Sigmoid colon (tissue), 7 donors: Measurements from ENCODE around the gene THBS2. TPM values are rescaled to one million over a fixed set of nuclear protein-coding genes. Genes with fewer than 3 reads are reported as not detected.

ENCODE experiments used
- DNase-seq: peaks from one replicate; pipeline ENCODE4 v3.0.0-alpha.2; 2019
- H3K27ac ChIP-seq, 4 donors: fragments of 200-600 bp; sonication (generic); one replicate each; pipeline ENCODE4 v1.5.1; 2016 to 2019; ENCODE audit warnings: mild to moderate bottlenecking in 1 of 4
- H3K27me3 ChIP-seq, 3 donors: fragments of 200-600 bp; sonication (generic); one replicate each; pipeline ENCODE4 v1.5.1; 2019; ENCODE audit warnings: mild to moderate bottlenecking in 1 of 3
- H3K36me3 ChIP-seq, 4 donors: fragments of 200-600 bp; sonication (generic); one replicate each; pipeline ENCODE4 v1.5.1; 2016 to 2019
- H3K4me1 ChIP-seq, 4 donors: fragments of 200-600 bp; sonication (generic); one replicate each; pipeline ENCODE4 v1.5.1; 2017 to 2019
- H3K4me3 ChIP-seq, 4 donors: fragments of 200-600 bp; sonication (generic); one replicate each; pipeline ENCODE4 v1.5.1; 2017 to 2019; ENCODE audit warnings: mild to moderate bottlenecking in 2 of 4, moderate library complexity in 1 of 4
- H3K9me3 ChIP-seq, 4 donors: fragments of 200-600 bp in 3 of 4; sonication (generic) in 3 of 4; one replicate each; pipeline versions ENCODE4 v1.5.1 to v1.6.1; 2013 to 2019
- EP300 ChIP-seq, 4 donors: sonication (generic); formaldehyde crosslinking; IDR thresholded peaks; one replicate each; pipeline ENCODE4 v1.6.1; 2017; ENCODE audit warnings: antibody characterized with exemption in 4 of 4
- POLR2A ChIP-seq, 2 donors: fragments of 450-650 bp; IDR thresholded peaks; one replicate each; pipeline ENCODE4 v1.6.1; 2016; ENCODE audit warnings: antibody characterized with exemption in 2 of 2, mild to moderate bottlenecking in 2 of 2, moderate library complexity in 2 of 2
- POLR2AphosphoS5 ChIP-seq, 4 donors: sonication (generic); formaldehyde crosslinking; IDR thresholded peaks; one replicate each; pipeline ENCODE4 v1.6.1; 2017; ENCODE audit warnings: antibody characterized with exemption in 4 of 4
- WGBS, 2 donors: extraction: QIAGEN DNeasy Blood & Tissue Kit; methylation state at CpG; one replicate each; pipeline ENCODE4 v1.1.7; 2013; 5-methylcytosine and 5-hydroxymethylcytosine counted together
- intact Hi-C: fragments of 100-400 bp; cut with DNase I; formaldehyde crosslinking; loops from one replicate; pipeline ENCODE4 v1.15.1; 2023
- polyA plus RNA-seq, 3 donors: library from polyadenylated mRNA; stranded (reverse); fragments of 200-250 nt; gene quantifications; one replicate each; pipeline ENCODE4 v1.2.3, GENCODE V29; 2013
- total RNA-seq, 4 donors: library from RNA; depleted of rRNA; stranded (reverse); fragments of >200 nt; gene quantifications; one replicate each; pipeline ENCODE4 v1.1.0, GENCODE V29; 2016
- TF ChIP-seq, protein P1 (sequence below), 4 experiments: fragments of 450-650 bp in 3 of 4; fragments of 200-600 bp in 1 of 4; IDR thresholded peaks; one replicate each; pipeline ENCODE4 v1.5.1; 2016 to 2019; ENCODE audit warnings: antibody characterized with exemption in 4 of 4, mild to moderate bottlenecking in 3 of 4, moderate library complexity in 2 of 4
- donor health status: healthy with polysubstance abuse.
- donor health status: Bipolar disorder and iron deficiency.
- donor health status: healthy.

The THBS2 gene
- total and polyA plus RNA-seq, 7 donors, result 1.7 to 59.0 (median 37.6) TPM

DNA sequence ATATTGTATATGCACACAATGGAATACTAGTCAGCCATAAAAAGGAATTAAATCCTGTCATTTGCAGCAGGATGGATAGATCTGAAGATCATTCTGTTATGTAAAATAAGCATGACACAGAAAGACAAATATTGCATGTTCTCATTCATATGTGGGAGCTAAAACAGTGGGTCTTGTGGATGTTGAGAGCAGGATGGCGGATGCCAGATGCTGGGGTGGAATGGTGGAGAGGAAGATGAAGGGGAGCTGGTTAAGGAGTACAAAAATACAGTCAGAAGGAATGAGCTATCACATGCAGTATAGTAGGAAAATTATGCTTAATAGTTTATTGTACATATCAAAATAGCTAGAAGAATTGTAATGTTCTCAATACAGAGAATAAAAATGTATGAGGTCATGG, 41.8 kb downstream of the THBS2 start:
- peaks cover 0 to 41% (median 36%) of the 10 kb centered on the region in 4 donors for H3K4me1 ChIP-seq
- H3K27me3 ChIP-seq, result no peaks in the 10 kb centered on the region
- H3K9me3 ChIP-seq, result peaks cover 0 to 10% (median 6%) of the 10 kb centered on the region in 4 donors
- H3K36me3 ChIP-seq, result no peaks in the 10 kb centered on the region
- H3K4me3 ChIP-seq, result no peak overlapping the region
- no peak overlapping the region for H3K27ac ChIP-seq
- TF ChIP-seq, protein P1, sequence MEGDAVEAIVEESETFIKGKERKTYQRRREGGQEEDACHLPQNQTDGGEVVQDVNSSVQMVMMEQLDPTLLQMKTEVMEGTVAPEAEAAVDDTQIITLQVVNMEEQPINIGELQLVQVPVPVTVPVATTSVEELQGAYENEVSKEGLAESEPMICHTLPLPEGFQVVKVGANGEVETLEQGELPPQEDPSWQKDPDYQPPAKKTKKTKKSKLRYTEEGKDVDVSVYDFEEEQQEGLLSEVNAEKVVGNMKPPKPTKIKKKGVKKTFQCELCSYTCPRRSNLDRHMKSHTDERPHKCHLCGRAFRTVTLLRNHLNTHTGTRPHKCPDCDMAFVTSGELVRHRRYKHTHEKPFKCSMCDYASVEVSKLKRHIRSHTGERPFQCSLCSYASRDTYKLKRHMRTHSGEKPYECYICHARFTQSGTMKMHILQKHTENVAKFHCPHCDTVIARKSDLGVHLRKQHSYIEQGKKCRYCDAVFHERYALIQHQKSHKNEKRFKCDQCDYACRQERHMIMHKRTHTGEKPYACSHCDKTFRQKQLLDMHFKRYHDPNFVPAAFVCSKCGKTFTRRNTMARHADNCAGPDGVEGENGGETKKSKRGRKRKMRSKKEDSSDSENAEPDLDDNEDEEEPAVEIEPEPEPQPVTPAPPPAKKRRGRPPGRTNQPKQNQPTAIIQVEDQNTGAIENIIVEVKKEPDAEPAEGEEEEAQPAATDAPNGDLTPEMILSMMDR (IDR thresholded peaks at IDR 0.05), result no peak
- no peak for TF ChIP-seq EP300 (IDR thresholded peaks at IDR 0.05)
- no peak for TF ChIP-seq POLR2A (IDR thresholded peaks at IDR 0.05)
- TF ChIP-seq POLR2AphosphoS5 (IDR thresholded peaks at IDR 0.05), result no peak
- intact Hi-C loops, result loop anchor here (5.0 to 10.0 kb wide), 4 partner anchors 240 to 577 kb away; no protein-coding TSS in a partner anchor
- no peak for DNase-seq
- WGBS, 2 donors, result 43 to 99% methylated on average over 1 of the region's 1 CpG

DNA sequence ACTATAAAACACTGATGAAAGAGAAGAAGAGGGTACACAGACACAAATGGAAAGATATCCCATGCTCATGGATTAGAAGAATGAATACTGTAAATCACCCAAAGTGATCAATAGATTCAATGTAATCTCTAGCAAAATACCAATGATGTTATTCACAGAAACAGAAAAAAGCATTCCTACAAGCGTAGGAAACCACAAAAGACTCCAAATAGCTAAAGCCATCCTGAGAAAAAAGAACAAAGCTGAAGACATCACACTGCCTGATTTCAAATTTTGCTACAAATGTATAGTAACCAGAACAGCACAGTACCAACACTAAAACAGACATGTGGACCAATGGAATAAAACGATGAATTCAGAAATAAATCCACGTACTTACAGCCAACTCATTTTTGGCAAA, 43.0 kb downstream of the THBS2 start:
- Histone ChIP-seq H3K27ac (no peak overlapping the region), H3K27me3 (no peaks in the 10 kb centered on the region), H3K36me3 (no peaks in the 10 kb centered on the region), H3K4me3 (no peak overlapping the region), H3K4me1 (peaks cover 0 to 41% (median 36%) of the 10 kb centered on the region in 4 donors), H3K9me3 (peaks cover 0 to 11% (median 6%) of the 10 kb centered on the region in 4 donors)
- intact Hi-C loops, result loop anchor here (5.0 to 10.0 kb wide), 4 partner anchors 242 to 576 kb away; no protein-coding TSS in a partner anchor
- TF ChIP-seq EP300 (IDR thresholded peaks at IDR 0.05), result no peak
- TF ChIP-seq, protein P1 (IDR thresholded peaks at IDR 0.05), result no peak
- TF ChIP-seq POLR2AphosphoS5 (IDR thresholded peaks at IDR 0.05), result no peak
- no peak for TF ChIP-seq POLR2A (IDR thresholded peaks at IDR 0.05)
- WGBS, 2 donors, result 94 to 99% methylated on average over 3 of the region's 3 CpGs
- DNase-seq, result no peak

DNA sequence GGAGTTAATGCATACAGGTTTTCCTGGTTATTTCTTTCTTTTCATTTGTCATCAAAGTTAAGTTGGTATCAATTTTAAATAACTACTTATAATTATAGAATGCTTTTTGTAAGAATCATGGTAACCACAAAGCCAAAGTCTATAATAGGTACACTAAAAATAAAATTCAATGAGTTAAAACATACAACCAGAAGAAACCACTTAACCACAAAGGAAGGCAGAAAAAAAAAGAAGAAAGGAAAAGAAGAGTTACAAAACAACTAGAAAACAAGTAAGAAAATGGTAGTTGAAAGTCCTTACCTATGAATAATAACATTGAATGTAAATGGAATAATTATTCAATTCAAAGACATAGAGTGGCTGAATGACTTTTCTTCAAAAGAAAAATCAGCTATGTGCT, 45.6 kb downstream of the THBS2 start:
- Histone ChIP-seq H3K36me3 (no peaks in the 10 kb centered on the region), H3K4me1 (peaks cover 0 to 32% (median 24%) of the 10 kb centered on the region in 4 donors), H3K9me3 (peaks cover 0 to 11% (median 6%) of the 10 kb centered on the region in 4 donors), H3K27me3 (no peaks in the 10 kb centered on the region), H3K27ac (no peak overlapping the region), H3K4me3 (no peak overlapping the region)
- DNase-seq, result no peak
- TF ChIP-seq, protein P1 (IDR thresholded peaks at IDR 0.05), result no peak
- TF ChIP-seq EP300 (IDR thresholded peaks at IDR 0.05) (no peak), POLR2AphosphoS5 (IDR thresholded peaks at IDR 0.05) (no peak), POLR2A (IDR thresholded peaks at IDR 0.05) (no peak)
- intact Hi-C loops, result no loop called here

DNA sequence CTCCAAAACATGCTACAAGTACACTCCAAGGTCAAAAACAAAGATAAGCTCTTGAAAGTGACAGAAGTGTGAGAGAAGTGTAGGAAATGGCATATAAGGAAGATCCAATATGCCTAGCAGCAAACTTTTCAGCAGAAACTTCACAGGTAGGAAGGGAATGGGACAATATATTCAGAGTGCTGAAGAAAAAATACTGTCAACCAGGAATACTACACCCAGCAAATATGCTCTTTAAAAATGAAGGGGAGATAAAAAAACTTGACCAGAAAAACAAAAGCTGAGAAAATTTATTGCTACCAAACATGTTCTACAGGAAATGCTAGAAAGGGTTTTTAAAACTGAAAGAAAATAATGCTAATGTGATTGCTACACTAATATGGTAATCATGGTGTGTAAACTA, 46.2 kb downstream of the THBS2 start:
- intact Hi-C loops, result no loop called here
- Histone ChIP-seq H3K9me3 (peaks cover 0 to 11% (median 6%) of the 10 kb centered on the region in 4 donors), H3K4me1 (peaks cover 0 to 29% (median 22%) of the 10 kb centered on the region in 4 donors), H3K27me3 (no peaks in the 10 kb centered on the region), H3K4me3 (no peak overlapping the region), H3K36me3 (no peaks in the 10 kb centered on the region), H3K27ac (no peak overlapping the region)
- TF ChIP-seq POLR2AphosphoS5 (IDR thresholded peaks at IDR 0.05) (no peak), EP300 (IDR thresholded peaks at IDR 0.05) (no peak), POLR2A (IDR thresholded peaks at IDR 0.05) (no peak)
- TF ChIP-seq, protein P1 (IDR thresholded peaks at IDR 0.05), result no peak
- no peak for DNase-seq
